Stimulated activated CD8-positive, alpha-beta memory T cell treated with anti-CD3 and anti-CD28 coated beads, Interleukin-7, amount 100 ng/mL, for 48 hours (primary cell): ENCODE measurements around the gene STK39.

Experiments
- DNase-seq, 2 donors: peaks; one replicate each; pipeline ENCODE4 v3.0.0-alpha.2; 2020; ENCODE audit warnings: low read depth in 1 of 2; ENCODE audit errors: extremely low read depth in 1 of 2

Gene STK39

DNA sequence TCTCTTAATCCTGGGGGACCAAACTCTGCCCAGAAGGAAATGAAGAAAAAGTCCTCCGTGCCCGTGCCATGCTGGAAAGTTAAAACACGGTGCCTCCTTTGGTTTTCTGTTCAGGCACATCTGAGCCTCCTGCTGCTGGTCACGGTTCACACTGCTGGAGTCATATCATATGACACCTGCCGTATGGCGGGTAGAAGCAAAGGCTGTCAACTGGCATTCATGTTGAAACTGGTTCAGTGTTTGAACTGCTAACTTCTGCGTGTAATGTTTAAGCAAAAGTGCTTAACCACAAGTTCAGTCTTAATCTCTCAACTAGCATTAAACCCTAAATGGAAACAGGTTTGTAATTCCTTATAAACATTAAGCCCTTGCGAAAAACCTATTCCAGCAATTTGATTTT, 3.1 kb downstream of the STK39 start:
- peak in 1 of 2 donors; percentile 48 for DNase-seq

DNA sequence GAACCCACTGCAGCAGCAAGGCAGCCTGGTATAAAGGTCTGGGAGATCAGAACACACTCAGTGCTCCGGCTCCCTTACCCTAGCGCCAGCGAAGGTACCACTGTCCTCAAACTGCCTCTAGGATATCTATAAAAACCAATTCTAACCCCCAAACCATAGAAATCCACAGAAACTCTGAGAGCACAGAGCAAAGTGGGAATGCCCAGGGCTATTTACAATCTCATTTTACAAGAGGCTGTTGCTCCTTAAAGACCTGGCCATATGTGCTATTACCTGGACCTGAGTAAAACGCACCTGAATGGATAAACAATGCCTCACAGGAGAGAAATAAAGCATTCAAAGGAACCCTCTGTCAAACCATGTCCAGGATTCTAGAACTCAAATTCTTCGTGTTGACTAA, 4.3 kb downstream of the STK39 start:
- DNase-seq, result no peak

DNA sequence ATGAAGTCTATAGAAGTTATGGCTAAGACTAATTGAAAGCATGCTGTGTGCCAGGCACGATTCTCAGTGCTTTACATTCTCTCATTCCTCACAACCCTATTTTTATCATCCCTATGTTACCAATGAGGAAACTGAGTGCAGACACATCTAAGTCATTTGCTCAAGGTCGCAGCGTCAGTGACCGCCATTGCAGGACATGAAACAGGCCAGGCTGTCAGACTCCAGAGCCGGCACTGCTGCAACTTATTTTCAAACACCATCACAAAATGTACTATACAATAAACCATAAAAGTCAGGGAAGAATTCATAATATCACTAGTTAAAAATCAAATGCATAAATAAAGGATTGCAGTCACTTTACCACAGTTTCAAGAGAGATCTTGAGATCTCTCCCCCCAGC, 5.6 kb downstream of the STK39 start:
- DNase-seq, result no peak

DNA sequence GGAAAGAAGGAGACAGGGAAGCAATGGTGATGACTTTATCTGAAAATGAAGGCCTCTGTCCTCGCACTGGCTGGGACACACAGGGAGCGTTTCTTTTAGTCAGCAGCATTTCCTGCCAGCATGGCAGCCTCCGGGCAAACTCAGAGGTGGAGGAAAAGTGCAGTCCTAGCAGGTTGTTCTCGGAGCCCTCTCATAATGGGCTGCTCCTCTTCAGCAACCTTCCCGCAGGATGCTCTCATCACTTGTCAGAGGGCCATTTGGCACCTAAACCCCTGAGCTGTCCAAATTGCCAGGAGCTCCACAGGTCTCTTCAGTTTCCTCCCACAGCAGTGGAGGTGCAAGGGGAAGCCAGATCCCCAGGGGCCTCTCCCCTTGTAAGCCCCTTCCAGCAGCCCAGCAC, 6.2 kb downstream of the STK39 start:
- DNase-seq, result no peak

DNA sequence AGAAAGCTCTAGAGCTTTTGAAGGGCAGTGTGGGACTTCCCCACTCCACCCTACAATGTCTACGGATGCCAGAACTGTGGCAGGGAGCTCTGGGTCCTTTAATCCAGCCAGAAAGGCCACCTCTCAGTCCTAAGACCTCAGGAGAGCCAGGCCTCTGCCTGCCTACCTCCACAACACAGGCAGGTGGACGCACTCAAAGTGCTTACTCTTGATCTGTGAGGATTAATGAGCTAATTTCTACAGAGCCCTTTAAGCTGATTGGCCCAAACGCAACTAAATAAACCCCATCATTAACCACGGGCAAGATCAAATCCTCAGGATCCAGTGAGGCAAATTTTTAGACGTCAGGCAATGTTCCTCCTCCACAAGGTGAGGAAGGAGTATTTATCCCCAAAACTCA, 8.1 kb downstream of the STK39 start:
- no peak for DNase-seq

DNA sequence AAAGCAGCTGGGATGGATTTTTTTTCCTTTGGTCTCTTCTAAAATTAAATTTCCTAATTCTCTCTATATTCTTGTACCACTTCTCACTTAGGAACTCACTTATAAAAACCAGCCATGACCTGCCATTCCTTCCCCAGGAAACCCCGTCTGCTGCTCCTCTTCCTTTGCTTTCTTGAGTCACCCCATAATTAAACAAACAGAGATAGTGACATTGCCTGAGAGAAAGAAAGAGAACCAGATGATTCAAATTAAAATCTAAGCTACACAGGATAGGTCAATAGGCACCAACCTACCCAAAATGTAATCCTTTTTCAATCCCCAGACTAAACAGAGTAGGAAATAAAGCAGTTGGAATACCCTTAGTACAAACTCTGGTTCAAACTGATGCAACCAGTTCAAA, 9.7 kb downstream of the STK39 start:
- no peak for DNase-seq

DNA sequence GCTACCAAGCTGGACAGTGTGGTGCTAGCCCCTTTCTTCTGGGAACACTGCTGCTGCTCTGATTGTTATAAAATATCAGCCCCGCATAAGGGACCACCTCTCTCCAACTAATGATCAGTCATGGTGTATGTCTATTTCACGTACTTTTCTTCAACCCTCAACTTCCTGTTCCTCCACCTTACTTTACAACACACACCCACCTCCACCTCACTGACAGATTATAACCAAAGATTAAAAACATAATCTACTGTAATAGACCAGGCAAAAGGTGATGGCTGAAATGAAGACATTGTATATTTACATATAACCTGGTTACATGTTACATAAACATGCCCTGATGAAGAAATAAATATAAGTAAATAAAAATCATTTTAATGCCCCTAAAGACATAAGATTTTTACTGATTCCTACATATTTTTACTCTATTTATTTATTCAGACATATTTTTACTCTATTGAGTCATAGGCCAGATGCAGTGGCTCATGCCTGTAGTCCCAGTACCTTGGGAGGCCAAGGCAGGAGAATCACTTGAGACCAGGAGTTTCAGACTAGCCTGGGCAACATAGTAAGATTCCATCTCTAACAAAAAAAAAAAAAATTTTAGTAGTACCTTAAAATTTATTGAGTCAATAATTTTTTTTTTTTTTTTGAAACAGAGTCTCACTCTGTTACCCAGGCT, 12.8 kb downstream of the STK39 start:
- no peak for DNase-seq

DNA sequence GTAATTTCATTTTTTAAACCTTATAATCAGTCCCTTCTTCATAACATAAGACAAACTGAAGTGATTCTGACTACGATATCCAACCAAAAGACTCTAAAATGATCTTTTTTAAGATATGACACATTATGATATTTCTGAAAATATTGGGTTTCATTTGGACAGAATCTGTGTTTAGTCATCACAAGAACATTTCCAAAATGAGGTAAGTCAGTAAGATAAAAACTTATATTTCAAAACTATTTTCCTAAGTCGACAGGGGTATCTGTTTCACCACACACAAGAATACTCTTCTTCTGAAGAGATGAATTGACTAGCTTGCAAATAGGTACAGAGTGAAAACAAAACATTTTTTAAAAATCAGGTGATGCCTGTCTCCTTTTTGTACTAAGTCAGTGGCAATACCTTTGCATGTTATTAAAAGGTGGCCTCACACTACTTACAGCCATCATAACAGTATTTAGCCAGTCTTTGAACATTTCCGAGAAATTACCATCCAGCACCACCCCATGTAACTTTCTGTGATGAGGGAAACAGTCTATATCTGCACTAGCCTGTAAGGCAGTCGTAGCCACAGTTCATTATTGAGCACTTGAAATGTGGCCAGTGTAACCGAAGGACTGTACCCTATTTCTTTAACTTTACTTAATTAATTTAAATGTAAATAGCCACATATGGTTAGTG, 13.5 kb downstream of the STK39 start:
- no peak for DNase-seq

DNA sequence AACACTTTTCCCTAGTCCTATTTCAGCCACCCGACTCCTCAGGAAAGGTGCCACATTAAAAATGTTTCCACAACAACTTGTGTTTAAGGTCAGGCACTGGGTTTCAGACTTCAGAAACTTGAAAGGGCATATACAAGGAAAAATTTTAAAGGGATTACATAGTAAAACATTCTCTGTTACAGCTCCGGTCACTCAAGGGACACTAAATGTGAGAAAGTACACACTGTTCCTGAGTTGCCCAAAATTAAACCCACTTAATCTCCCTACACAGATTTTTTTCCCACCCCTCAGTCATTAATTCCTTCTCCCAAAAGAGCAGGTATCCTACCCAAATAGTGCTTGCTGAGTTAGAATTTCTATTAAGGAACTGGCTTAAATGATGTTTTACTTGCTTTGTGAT, 14.2 kb downstream of the STK39 start:
- no peak for DNase-seq

DNA sequence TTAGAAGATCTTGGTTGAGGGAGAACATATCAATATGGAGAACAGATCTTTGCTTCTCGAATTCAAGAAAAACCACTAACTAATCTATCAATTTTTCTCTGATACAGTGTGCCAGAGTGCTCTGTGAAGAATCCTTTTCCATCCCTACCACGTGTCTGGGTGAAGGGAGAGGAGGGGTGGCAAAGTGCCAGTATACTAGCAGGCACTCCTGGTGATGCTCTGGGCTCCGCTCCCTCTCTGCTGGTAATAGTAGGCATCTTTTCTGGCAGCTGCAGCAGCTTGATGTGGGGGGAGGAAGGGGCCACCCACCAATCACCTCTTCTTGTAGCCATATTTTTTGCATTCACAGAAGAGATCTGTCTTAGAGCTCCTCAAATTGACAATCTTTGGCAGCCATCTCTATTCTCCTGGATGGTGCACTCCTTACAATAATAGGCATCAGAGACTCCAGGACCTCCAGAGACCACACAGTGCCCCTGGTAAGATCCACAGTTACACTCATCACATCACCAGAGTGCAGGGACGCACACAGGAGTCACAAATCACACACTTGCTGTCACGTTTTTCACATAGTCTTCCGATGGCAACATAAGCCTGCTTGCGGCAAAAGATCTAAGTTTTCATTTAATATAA, 15.7 kb downstream of the STK39 start:
- no peak for DNase-seq

DNA sequence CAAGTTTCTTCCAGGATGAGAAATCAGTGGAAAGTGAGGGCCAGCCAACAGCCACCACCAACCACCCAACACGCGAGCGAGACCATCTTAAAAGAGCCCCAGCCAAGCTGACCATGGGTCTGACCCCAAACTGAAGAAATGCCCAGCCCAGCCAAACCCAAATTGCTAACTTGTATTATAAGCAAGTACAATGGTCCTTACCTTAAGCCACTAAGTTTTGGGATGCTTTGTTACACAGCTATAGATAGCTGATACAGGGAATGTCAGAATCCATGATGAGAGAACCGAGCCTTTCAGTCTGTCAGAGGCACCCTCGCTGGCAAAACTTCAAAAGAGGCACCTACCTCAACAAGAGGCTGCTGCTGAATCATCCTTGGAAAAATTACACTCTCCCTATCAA, 17.0 kb downstream of the STK39 start:
- no peak for DNase-seq

DNA sequence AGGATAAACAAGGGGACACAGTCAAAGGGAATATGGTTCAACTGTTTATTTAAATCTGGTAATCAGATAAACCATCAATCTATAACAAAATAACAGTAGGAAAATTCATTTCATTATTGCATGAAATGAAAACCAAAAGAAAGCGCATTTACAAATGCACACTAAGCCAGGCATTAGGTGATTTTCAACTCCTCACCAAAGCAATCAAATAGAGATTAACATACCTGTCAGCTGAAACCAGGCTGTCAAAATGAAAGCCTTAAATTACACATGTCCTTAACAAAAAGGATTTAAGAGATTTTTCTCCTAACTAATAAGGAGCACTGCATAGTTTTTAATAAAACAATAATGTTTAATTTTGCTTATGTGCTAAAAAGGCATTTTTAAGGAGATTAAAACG, 23.0 kb downstream of the STK39 start:
- DNase-seq, result no peak

DNA sequence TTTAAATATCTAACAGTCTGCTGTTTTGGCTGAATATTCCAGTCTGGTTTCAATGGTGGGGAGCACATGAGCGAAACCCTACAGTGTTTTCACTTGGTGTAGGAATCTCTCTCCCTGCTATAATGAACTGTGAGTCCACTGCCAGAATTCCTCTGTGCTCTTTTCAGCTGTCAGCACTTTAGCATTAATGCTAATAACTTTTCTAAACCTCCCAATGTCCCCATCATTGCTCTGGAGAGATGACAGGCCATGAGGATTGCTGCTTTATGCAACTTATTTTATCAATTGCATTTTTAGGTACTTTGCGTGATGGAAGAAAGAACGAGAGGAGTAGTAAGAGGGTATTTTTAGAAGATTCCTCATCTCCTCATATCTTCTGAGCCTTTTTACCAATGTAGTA, 25.3 kb downstream of the STK39 start:
- DNase-seq, result no peak

DNA sequence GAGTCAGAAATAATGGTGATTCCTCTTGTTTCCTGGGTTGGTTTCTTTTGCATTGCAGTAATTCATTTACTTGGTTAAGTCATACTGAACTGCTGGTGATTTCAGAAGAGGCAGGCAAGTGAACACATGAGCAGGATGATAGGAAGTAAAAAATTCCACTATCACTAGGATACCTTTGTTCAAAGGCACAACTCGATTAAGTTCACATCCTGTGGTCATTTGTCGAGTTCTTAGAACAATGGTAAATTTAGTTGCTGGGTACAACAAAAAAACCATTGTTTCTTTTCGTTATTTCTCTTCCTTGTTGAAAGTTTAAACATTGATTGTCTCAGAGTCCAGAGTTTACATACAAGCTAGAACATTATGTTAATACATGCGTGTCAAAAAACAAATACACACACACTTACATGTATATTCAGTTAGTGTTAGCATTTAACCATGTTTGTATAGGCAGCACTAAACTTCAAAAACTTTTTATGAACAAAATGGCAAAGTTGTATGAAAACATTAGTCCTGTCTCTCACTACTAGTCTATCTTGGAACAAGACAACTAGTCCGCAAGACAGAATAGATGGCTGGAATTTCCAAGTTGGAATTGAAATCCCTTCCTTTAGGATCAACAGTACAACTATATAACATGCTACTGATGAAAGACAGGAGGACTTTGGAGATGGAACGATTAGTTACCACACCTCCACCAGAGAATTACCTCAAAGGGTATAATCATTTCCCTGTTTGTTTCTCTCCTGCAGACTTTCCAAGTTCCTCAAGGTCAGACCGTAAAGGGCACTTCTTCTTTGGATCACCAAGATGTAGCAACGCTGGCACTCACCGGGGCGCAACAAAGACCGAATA, 26.2 kb downstream of the STK39 start:
- DNase-seq, result no peak

DNA sequence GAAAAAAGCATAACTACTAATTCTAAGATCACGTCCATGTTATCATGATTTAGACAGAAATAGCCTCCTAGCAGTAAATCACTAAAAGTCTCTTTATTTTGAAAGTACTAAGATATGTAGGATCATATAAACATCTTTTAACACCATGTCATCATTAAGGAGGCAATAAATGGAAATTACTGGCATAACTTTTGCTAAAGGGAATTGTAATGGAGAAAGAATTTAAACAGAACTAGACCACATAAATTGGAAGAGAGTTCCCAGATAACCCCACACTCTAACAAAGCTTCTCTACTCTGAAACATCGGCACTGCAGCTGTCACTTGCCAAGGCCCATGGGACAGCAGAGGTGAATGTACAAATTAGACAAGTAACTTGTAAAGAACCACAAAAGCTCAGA, 29.5 kb downstream of the STK39 start:
- no peak for DNase-seq

DNA sequence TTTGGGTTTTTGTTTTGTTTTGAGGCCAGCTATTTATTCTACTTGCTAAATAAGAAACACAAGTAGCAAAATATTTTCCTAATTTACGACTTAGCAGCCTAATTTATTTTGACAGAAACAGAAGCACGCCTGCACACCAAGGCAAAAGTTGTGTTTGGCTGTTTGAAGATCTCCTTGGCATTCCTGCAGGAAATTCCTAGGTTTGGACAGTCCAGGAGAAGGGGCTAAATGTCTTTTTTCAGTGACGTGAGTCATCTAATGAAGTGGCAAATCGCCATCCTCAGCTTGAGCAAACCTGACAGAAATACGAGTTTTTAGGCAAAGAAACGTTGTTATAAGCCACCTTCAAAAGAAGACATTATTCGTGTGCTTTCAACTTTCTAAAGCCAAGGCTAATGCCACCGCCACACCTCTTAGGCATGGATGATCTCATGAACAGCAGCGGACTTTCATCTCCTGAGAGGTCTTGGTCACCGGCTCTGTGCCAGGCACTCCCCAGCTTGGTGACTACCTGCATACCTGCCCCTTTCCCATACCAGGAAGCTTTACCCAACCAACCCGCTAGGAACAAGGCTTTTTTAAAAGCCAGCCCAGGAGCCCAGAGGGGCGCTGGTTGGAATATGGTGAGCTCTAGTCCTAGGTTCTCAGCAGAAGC, 30.9 kb downstream of the STK39 start:
- no peak for DNase-seq

DNA sequence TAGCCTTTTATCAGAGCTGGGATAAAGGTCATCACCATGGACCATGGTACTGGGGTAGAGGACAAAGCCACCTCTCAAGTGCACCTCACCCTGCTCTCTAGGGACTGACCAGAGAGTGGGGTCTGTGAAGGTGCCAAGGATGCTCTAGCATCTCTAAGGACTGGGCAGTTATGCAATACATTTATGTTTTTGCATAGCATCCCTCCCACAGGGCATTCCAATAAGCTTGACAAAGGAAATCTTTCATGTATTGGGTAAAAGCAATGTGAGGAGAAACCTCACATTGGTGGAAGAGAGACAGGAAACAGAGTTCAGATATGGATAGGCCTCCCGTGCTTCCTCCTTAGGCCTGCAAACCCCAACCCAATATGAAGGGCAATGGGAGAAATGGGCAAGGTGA, 31.6 kb downstream of the STK39 start:
- DNase-seq, result no peak

DNA sequence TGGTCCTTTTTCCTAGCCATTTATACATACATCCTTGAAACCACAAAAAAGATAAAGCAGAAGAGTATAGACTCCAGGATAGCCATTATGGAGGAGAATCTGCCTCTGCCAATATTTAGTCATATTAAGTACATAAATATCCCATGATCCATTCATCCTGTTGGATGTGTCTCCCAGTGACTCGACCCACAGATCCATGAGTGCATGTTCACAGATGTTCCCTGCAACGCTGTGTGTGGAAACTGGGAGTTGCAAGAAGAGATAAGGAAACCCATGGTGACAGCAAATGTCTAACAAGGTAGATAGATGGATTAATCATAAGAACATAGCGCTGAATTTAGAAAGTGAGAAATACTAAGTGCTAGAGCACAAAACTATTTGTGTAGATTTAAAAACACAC, 34.5 kb downstream of the STK39 start:
- DNase-seq, result no peak

DNA sequence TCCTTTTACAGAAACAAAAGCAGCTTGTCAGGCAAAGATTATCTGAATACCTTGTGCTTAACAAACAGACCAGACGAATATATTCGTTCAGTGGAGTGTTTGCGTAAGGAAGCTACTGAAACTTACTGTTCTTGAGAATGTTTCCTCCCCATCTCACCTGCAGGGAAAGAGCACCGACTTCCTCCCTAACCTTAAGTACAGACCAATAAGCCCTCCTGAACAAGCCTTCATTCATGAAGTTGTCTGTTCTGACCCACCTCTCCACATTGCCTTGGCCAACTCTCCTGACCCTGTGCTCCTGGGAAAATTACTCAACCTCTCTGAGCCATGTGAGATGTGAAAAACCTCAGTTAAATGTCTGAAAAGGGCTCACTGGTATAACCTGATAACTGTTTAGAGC, 35.2 kb downstream of the STK39 start:
- no peak for DNase-seq

DNA sequence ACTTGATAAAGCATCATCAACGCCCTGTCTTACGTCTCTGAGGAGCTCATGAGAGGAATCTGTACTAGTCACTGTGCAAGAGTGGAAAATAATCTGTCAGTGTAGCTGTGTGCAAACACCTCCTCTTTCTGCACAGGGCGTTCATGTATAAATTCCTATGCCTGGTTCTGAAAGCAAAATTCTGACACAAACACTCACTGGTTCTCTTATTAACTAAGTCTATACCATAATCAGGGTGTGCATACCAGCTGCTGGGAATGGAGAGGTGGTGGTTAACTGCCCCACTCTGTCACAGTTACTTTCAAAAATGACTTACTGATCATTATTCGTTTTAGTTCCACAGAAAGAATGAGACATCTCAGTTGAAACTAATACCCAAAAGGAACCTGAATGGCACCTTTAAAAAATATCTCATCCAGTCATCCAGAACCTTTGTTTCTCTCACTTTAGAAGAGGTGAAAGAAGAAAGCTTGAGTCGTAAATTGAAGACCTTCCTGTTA, 35.7 kb downstream of the STK39 start:
- peak in 1 of 2 donors; percentile 53 for DNase-seq
